Psoas muscle (tissue), 8 donors: ENCODE results near the gene TBC1D4. TPM values are rescaled to one million over a fixed set of nuclear protein-coding genes. Genes with fewer than 3 reads are reported as not detected.
"Not testable (repeated sequence)": the region's sequence is repeated elsewhere in the genome, so short reads cannot be mapped to it uniquely, and the experiment has no call there.

ENCODE experiments used
- ATAC-seq, 4 donors: fragments of 200-7000 bp; cut with Tn5 transposase; one replicate each; pipeline ENCODE4 v1.9.1; 2020; ENCODE audit warnings: moderate library complexity in 3 of 4, mild to moderate bottlenecking in 2 of 4
- DNase-seq, 2 donors: peaks; one replicate each; pipeline ENCODE4 v3.0.0-alpha.2; 2020
- H3K27ac ChIP-seq: fragments of 200-600 bp; one replicate; pipeline ENCODE4 v1.8.0; 2022
- H3K27me3 ChIP-seq, 3 donors: fragments of 200-600 bp in 1 of 3; one replicate each; pipeline versions ENCODE4 v1.6.1 to v1.8.0; 2013 to 2022; ENCODE audit warnings: low read length in 2 of 3, mild to moderate bottlenecking in 2 of 3, moderate library complexity in 1 of 3; ENCODE audit not compliant: insufficient read depth in 3 of 3
- H3K36me3 ChIP-seq, 2 donors: fragments of 200-600 bp in 1 of 2; one replicate each; pipeline versions ENCODE4 v1.6.1 to v1.8.0; 2013 to 2022; ENCODE audit warnings: low read depth in 1 of 2, mild to moderate bottlenecking in 1 of 2, moderate library complexity in 1 of 2; ENCODE audit not compliant: insufficient read depth in 1 of 2
- H3K4me1 ChIP-seq: fragments of 200-600 bp; one replicate; pipeline ENCODE4 v1.8.0; 2022
- H3K4me3 ChIP-seq: fragments of 200-600 bp; one replicate; pipeline ENCODE4 v1.8.0; 2022; ENCODE audit warnings: mild to moderate bottlenecking
- H3K9me3 ChIP-seq: fragments of 200-600 bp; one replicate; pipeline ENCODE4 v1.8.0; 2022
- CTCF ChIP-seq: fragments of 200-600 bp; IDR thresholded peaks from one replicate; pipeline ENCODE4 v1.8.0; 2022; ENCODE audit warnings: antibody characterized with exemption
- WGBS, 3 donors: extraction: QIAGEN DNeasy Blood & Tissue Kit; methylation state at CpG; one replicate each; pipeline versions ENCODE4 v1.1.6 to v1.1.7; 2013; 5-methylcytosine and 5-hydroxymethylcytosine counted together
- intact Hi-C, 2 donors: fragments of 100-400 bp; cut with DNase I; formaldehyde crosslinking; loops; one replicate each; pipeline versions ENCODE4 v1.11.0 to v1.14.2; 2022
- polyA plus RNA-seq, 3 donors: library from polyadenylated mRNA; stranded (reverse); fragments of 200-250 nt; gene quantifications; one replicate each; pipeline ENCODE4 v1.2.3, GENCODE V29; 2013
- total RNA-seq, 4 donors: library from RNA; stranded (reverse); fragmentation: NEBNext Ultra II Directional in 2 of 4; extraction: Animal tissue kit (Norgen Biotek cat#: 25700) in 2 of 4; gene quantifications; one replicate each; pipeline versions ENCODE4 v1.2.1 to v1.2.4, GENCODE V29; 2021 to 2023
- donor health status: healthy with polysubstance abuse.
- donor health status: DM: no; HTN: no; CAD: no; lungs with moderate emphysema.
- donor health status: Bipolar disorder and iron deficiency.
- donor health status: healthy.
- donor health status: DM: yes; HTN: yes; CAD: no.
- donor health status: DM: no; HTN: no; CAD: no.
- donor health status: DM: no; HTN: no; CAD: no.
- donor health status: DM: yes; HTN: yes; CAD: no.

Gene TBC1D4
- total and polyA plus RNA-seq, 7 donors: 3.1 to 127 (median 89.9) TPM

GRCh38 chr13:75308222-75308621, 173.7 kb downstream of the TBC1D4 start:
- peaks cover 5% of the 10 kb centered on the region for H3K4me1 ChIP-seq
- no peak for TF ChIP-seq CTCF
- no peaks in the 10 kb centered on the region for H3K9me3 ChIP-seq
- H3K27me3 ChIP-seq: no peaks in the 10 kb centered on the region
- peaks cover 8 to 68% of the 10 kb centered on the region in 2 donors for H3K36me3 ChIP-seq
- ATAC-seq (no peak), DNase-seq (no peak)
- 86 to 91% (median 91%) methylated on average over 2 of the region's 2 CpGs for WGBS, 3 donors
- H3K27ac ChIP-seq: no peak overlapping the region
- intact Hi-C loops: no loop called here
- no peak overlapping the region for H3K4me3 ChIP-seq

- DNase-seq (no peak), ATAC-seq (no peak)
- no peaks in the 10 kb centered on the region for H3K9me3 ChIP-seq
- no peak overlapping the region for H3K4me3 ChIP-seq
- H3K36me3 ChIP-seq: peaks cover 5 to 70% of the 10 kb centered on the region in 2 donors
- intact Hi-C loops: no loop called here
- 77 to 80% (median 78%) methylated on average over 6 of the region's 6 CpGs for WGBS, 3 donors
- H3K4me1 ChIP-seq: peaks cover 5% of the 10 kb centered on the region
- no peak overlapping the region for H3K27ac ChIP-seq
- H3K27me3 ChIP-seq: no peaks in the 10 kb centered on the region
- no peak for TF ChIP-seq CTCF
Observed at GRCh38 chr13:75307370-75307949, 174.5 kb downstream of the TBC1D4 start.

- peaks cover 4 to 70% of the 10 kb centered on the region in 2 donors for H3K36me3 ChIP-seq
- H3K9me3 ChIP-seq, H3K27ac ChIP-seq, intact Hi-C loops, ATAC-seq, H3K4me3 ChIP-seq, DNase-seq, H3K4me1 ChIP-seq, H3K27me3 ChIP-seq: not testable (repeated sequence)
- 98 to 100% (median 100%) methylated on average over 1 of the region's 1 CpG for WGBS, 3 donors
Observed at GRCh38 chr13:75306967-75307366, 175.0 kb downstream of the TBC1D4 start.

- Histone ChIP-seq H3K36me3 (peaks cover 0 to 56% of the 10 kb centered on the region in 2 donors), H3K27me3 (no peaks in the 10 kb centered on the region), H3K27ac (no peak overlapping the region), H3K4me3 (no peak overlapping the region), H3K9me3 (no peaks in the 10 kb centered on the region), H3K4me1 (peaks cover 8% of the 10 kb centered on the region)
- intact Hi-C loops: no loop called here
- no peak for DNase-seq
- 71 to 84% (median 82%) methylated on average over 2 of the region's 2 CpGs for WGBS, 3 donors
- TF ChIP-seq CTCF: no peak
- ATAC-seq: no peak
Observed at GRCh38 chr13:75305059-75305458, 176.9 kb downstream of the TBC1D4 start.

- H3K27ac ChIP-seq: peak overlapping the region; percentile 53
- no peaks in the 10 kb centered on the region for H3K9me3 ChIP-seq
- intact Hi-C loops: no loop called here
- TF ChIP-seq CTCF: no peak
- H3K27me3 ChIP-seq: no peaks in the 10 kb centered on the region
- H3K36me3 ChIP-seq: peaks cover 0 to 53% of the 10 kb centered on the region in 2 donors
- DNase-seq (no peak), ATAC-seq (peak in 3 of 4 donors; percentile 17 to 64 (median 42))
- H3K4me3 ChIP-seq: no peak overlapping the region
- H3K4me1 ChIP-seq: peaks cover 8% of the 10 kb centered on the region
- 73 to 86% (median 76%) methylated on average over 4 of the region's 4 CpGs for WGBS, 3 donors
Observed at GRCh38 chr13:75303263-75303662, 178.7 kb downstream of the TBC1D4 start.
